OCI-LY1 (cell line): ENCODE results near the gene NEURL3.

ENCODE experiments used
- H2AFZ ChIP-seq: fragments of 200-600 bp; sonication (generic), shearing (Covaris generic); 2 replicates; pipeline ENCODE4 v1.6.0; 2014; ENCODE audit warnings: antibody characterized with exemption, mild to moderate bottlenecking, low read length
- H3F3A ChIP-seq: fragments of 200-600 bp; sonication (generic), shearing (Covaris generic); 2 replicates; pipeline ENCODE4 v1.6.0; 2014; ENCODE audit warnings: mild to moderate bottlenecking, antibody characterized with exemption, low read length, moderate library complexity; ENCODE audit not compliant: insufficient read depth
- H3K27ac ChIP-seq: fragments of 200-600 bp; sonication (generic); 2 replicates; pipeline ENCODE4 v1.5.1; 2014; ENCODE audit warnings: low read length, mixed run types, mild to moderate bottlenecking, low read depth; ENCODE audit not compliant: poor library complexity, severe bottlenecking
- H3K27me3 ChIP-seq: fragments of 200-600 bp; sonication (generic); 2 replicates; pipeline ENCODE4 v1.6.0; 2014; ENCODE audit warnings: antibody characterized with exemption, mild to moderate bottlenecking, low read length, moderate library complexity; ENCODE audit not compliant: insufficient read depth
- H3K36me3 ChIP-seq: fragments of 200-600 bp; sonication (generic); 2 replicates; pipeline ENCODE4 v1.6.1; 2014; ENCODE audit warnings: mild to moderate bottlenecking, antibody characterized with exemption, low read length, moderate library complexity, mixed read lengths; ENCODE audit not compliant: insufficient read depth
- H3K4me1 ChIP-seq: fragments of 200-600 bp; sonication (generic); 2 replicates; pipeline ENCODE4 v1.5.1; 2014; ENCODE audit warnings: mild to moderate bottlenecking, low read length, moderate library complexity; ENCODE audit not compliant: insufficient read depth, severe bottlenecking
- H3K4me2 ChIP-seq: fragments of 200-600 bp; sonication (generic), shearing (Covaris generic); 2 replicates; pipeline ENCODE4 v1.6.1; 2014; ENCODE audit warnings: low read length
- H3K4me3 ChIP-seq: fragments of 200-600 bp; sonication (generic); 2 replicates; pipeline ENCODE4 v1.5.1; 2014; ENCODE audit warnings: low read length, low read depth, mild to moderate bottlenecking, mixed read lengths; ENCODE audit not compliant: poor library complexity, severe bottlenecking
- H3K79me2 ChIP-seq: fragments of 200-600 bp; shearing (Covaris generic); 2 replicates; pipeline ENCODE4 v1.6.1; 2016; ENCODE audit warnings: mixed run types, low read length, mixed read lengths; ENCODE audit not compliant: insufficient read depth
- H3K9ac ChIP-seq: fragments of 200-600 bp; sonication (generic), shearing (Covaris generic); 2 replicates; pipeline ENCODE4 v1.6.1; 2014; ENCODE audit warnings: mild to moderate bottlenecking, low read length, mixed read lengths
- H3K9me2 ChIP-seq: fragments of 200-600 bp; sonication (generic), shearing (Covaris generic); 2 replicates; pipeline ENCODE4 v1.6.1; 2014; ENCODE audit warnings: low read depth, mild to moderate bottlenecking, low read length, mixed read lengths
- H3K9me3 ChIP-seq: fragments of 200-600 bp; shearing (Covaris generic); 2 replicates; pipeline ENCODE4 v1.6.1; 2014; ENCODE audit warnings: low read length, mixed read lengths
- H4K20me1 ChIP-seq: fragments of 200-600 bp; sonication (generic), shearing (Covaris generic); 2 replicates; pipeline ENCODE4 v1.6.0; 2016; ENCODE audit warnings: mild to moderate bottlenecking, low read length; ENCODE audit not compliant: insufficient read depth
- CTCF ChIP-seq: fragments of 200-600 bp; sonication (generic), shearing (Covaris generic); IDR thresholded peaks from 2 replicates; pipeline ENCODE4 v1.5.1; 2017; ENCODE audit warnings: mild to moderate bottlenecking, antibody characterized with exemption, low read length, moderate library complexity, mixed read lengths
- EZH2 ChIP-seq: fragments of 200-600 bp; sonication (generic), shearing (Covaris generic); IDR thresholded peaks from 2 replicates; pipeline ENCODE4 v1.8.0; 2017; ENCODE audit warnings: borderline replicate concordance, mixed run types, mild to moderate bottlenecking, antibody characterized with exemption, low read length, moderate library complexity, mixed read lengths

The NEURL3 gene

GRCh38 chr2:96514521-96514920, 9.4 kb upstream of the NEURL3 start:
- Histone ChIP-seq H3K4me1 (peaks cover 3% of the 10 kb centered on the region), H3K36me3 (no peaks in the 10 kb centered on the region; the same call in 1 of the 2 replicates), H3K79me2 (no peaks in the 10 kb centered on the region), H3K4me3 (no peak overlapping the region), H3K27ac (no peak overlapping the region), H4K20me1 (no peaks in the 10 kb centered on the region), H3F3A (no peaks in the 10 kb centered on the region), H3K9ac (no peak overlapping the region), H3K9me3 (peaks cover 8% of the 10 kb centered on the region; the same call in 1 of the 2 replicates), H3K9me2 (no peaks in the 10 kb centered on the region), H2AFZ (no peak overlapping the region), H3K27me3 (no peaks in the 10 kb centered on the region), H3K4me2 (no peak overlapping the region)
- TF ChIP-seq EZH2 (no peak), CTCF (no peak)

GRCh38 chr2:96512341-96512740, 7.2 kb upstream of the NEURL3 start:
- H3K9ac ChIP-seq, result no peak overlapping the region
- no peak overlapping the region for H2AFZ ChIP-seq
- no peak overlapping the region for H3K27ac ChIP-seq
- no peaks in the 10 kb centered on the region for H3K79me2 ChIP-seq
- no peak overlapping the region for H3K4me3 ChIP-seq
- H3K4me1 ChIP-seq, result peaks cover 16% of the 10 kb centered on the region
- no peak overlapping the region for H3K4me2 ChIP-seq
- H3K9me3 ChIP-seq, result peaks cover 4% of the 10 kb centered on the region; the same call in 1 of the 2 replicates
- no peaks in the 10 kb centered on the region; the same call in 1 of the 2 replicates for H3K36me3 ChIP-seq
- no peaks in the 10 kb centered on the region for H3K27me3 ChIP-seq
- no peak for TF ChIP-seq EZH2
- TF ChIP-seq CTCF, result no peak
- no peaks in the 10 kb centered on the region for H3F3A ChIP-seq
- no peaks in the 10 kb centered on the region for H3K9me2 ChIP-seq
- no peaks in the 10 kb centered on the region for H4K20me1 ChIP-seq

GRCh38 chr2:96511851-96512250, 6.7 kb upstream of the NEURL3 start:
- Histone ChIP-seq H3K9me2 (no peaks in the 10 kb centered on the region), H3K4me2 (no peak overlapping the region), H3K27ac (no peak overlapping the region), H3K9me3 (no peaks in the 10 kb centered on the region), H4K20me1 (no peaks in the 10 kb centered on the region), H3K36me3 (no peaks in the 10 kb centered on the region; the same call in 1 of the 2 replicates), H3K4me3 (no peak overlapping the region), H3K9ac (no peak overlapping the region), H3K27me3 (no peaks in the 10 kb centered on the region), H3K79me2 (no peaks in the 10 kb centered on the region), H3F3A (no peaks in the 10 kb centered on the region), H2AFZ (no peak overlapping the region), H3K4me1 (peaks cover 16% of the 10 kb centered on the region)
- TF ChIP-seq CTCF (no peak), EZH2 (no peak)
